Neural crest cell (in vitro differentiated cells): ENCODE measurements around the gene CDK5. TPM values are rescaled to one million over a fixed set of nuclear protein-coding genes. Genes with fewer than 3 reads are reported as not detected.

Experiments used
- DNase-seq: peaks from one replicate; pipeline ENCODE4 v3.0.0; 2021; ENCODE audit warnings: low read depth, mixed read lengths, low spot score
- H3K27ac Mint-ChIP-seq: one replicate; pipeline ENCODE4 v1.8.0; 2021; ENCODE audit warnings: mild to moderate bottlenecking, mixed read lengths; ENCODE audit not compliant: unreplicated experiment
- H3K27me3 Mint-ChIP-seq: 2 replicates; pipeline ENCODE4 v1.8.0; 2021; ENCODE audit warnings: low read depth, mild to moderate bottlenecking, mixed read lengths
- H3K36me3 Mint-ChIP-seq: 2 replicates; pipeline ENCODE4 v1.8.0; 2021; ENCODE audit warnings: low read depth, mild to moderate bottlenecking, mixed read lengths
- H3K4me1 Mint-ChIP-seq: 2 replicates; pipeline ENCODE4 v1.8.0; 2021; ENCODE audit warnings: mixed read lengths
- H3K4me3 Mint-ChIP-seq: one replicate; pipeline ENCODE4 v1.8.0; 2021; ENCODE audit warnings: mild to moderate bottlenecking, mixed read lengths
- H3K9me3 Mint-ChIP-seq: 2 replicates; pipeline ENCODE4 v1.8.0; 2021; ENCODE audit warnings: mixed read lengths
- CTCF ChIP-seq: fragments of 200-600 bp; sonication (generic); conservative IDR thresholded peaks from 2 replicates; pipeline ENCODE4 v1.5.0; 2021; ENCODE audit warnings: antibody characterized with exemption, mild to moderate bottlenecking
- total RNA-seq: library from RNA; stranded (reverse); gene quantifications from 2 replicates; pipeline ENCODE4 v1.2.1, GENCODE V29; 2021

CDK5 gene
- total RNA-seq, 1 donor from 2014 or later = 38.9 TPM

- no peak for TF ChIP-seq CTCF
- H3K27ac Mint-ChIP-seq = peak overlapping the region; percentile 87
- no peaks in the 10 kb centered on the region for H3K27me3 Mint-ChIP-seq
- DNase-seq = no peak
- H3K9me3 Mint-ChIP-seq = no peaks in the 10 kb centered on the region
- peak overlapping the region; percentile 38 for H3K4me3 Mint-ChIP-seq
- no peaks in the 10 kb centered on the region for H3K4me1 Mint-ChIP-seq
- no peaks in the 10 kb centered on the region for H3K36me3 Mint-ChIP-seq
Observed at GRCh38 chr7:151040616-151041375, 16.9 kb downstream of the CDK5 start.

- peak overlapping the region; percentile 27 for H3K27ac Mint-ChIP-seq
- H3K9me3 Mint-ChIP-seq = no peaks in the 10 kb centered on the region
- DNase-seq = no peak
- no peaks in the 10 kb centered on the region for H3K27me3 Mint-ChIP-seq
- no peaks in the 10 kb centered on the region for H3K4me1 Mint-ChIP-seq
- H3K4me3 Mint-ChIP-seq = no peak overlapping the region
- H3K36me3 Mint-ChIP-seq = no peaks in the 10 kb centered on the region
- no peak for TF ChIP-seq CTCF
Observed at GRCh38 chr7:151039850-151040548, 17.7 kb downstream of the CDK5 start.

- Mint-ChIP-seq H3K4me3 (no peak overlapping the region), H3K27ac (peak overlapping the region; percentile 71), H3K36me3 (no peaks in the 10 kb centered on the region), H3K4me1 (no peaks in the 10 kb centered on the region), H3K27me3 (no peaks in the 10 kb centered on the region), H3K9me3 (no peaks in the 10 kb centered on the region)
- TF ChIP-seq CTCF = no peak
- DNase-seq = no peak
Observed at GRCh38 chr7:151038951-151039849, 18.5 kb downstream of the CDK5 start.

- Mint-ChIP-seq H3K9me3 (no peaks in the 10 kb centered on the region), H3K4me3 (no peak overlapping the region), H3K36me3 (no peaks in the 10 kb centered on the region), H3K27me3 (no peaks in the 10 kb centered on the region), H3K27ac (no peak overlapping the region), H3K4me1 (no peaks in the 10 kb centered on the region)
- no peak for DNase-seq
- no peak for TF ChIP-seq CTCF
Observed at GRCh38 chr7:151035902-151036301, 21.8 kb downstream of the CDK5 start.

- no peaks in the 10 kb centered on the region for H3K9me3 Mint-ChIP-seq
- TF ChIP-seq CTCF = no peak
- no peaks in the 10 kb centered on the region for H3K36me3 Mint-ChIP-seq
- no peak overlapping the region for H3K27ac Mint-ChIP-seq
- DNase-seq = no peak
- no peaks in the 10 kb centered on the region for H3K4me1 Mint-ChIP-seq
- no peaks in the 10 kb centered on the region for H3K27me3 Mint-ChIP-seq
- no peak overlapping the region for H3K4me3 Mint-ChIP-seq
Observed at GRCh38 chr7:151035026-151035717, 22.5 kb downstream of the CDK5 start.
